Activated CD4-positive, alpha-beta T cell treated with anti-CD3 and anti-CD28 coated beads, Interleukin-2, Interleukin-6, amounts not matched to agents 100 ng/mL and 50 ng/mL, durations not matched to agents 16 hours and 8 hours (primary cell): ENCODE results near the gene TRAPPC12.

ENCODE experiments used
- DNase-seq: peaks from one replicate; pipeline ENCODE4 v3.0.0-alpha.2; 2020

Gene TRAPPC12

DNA sequence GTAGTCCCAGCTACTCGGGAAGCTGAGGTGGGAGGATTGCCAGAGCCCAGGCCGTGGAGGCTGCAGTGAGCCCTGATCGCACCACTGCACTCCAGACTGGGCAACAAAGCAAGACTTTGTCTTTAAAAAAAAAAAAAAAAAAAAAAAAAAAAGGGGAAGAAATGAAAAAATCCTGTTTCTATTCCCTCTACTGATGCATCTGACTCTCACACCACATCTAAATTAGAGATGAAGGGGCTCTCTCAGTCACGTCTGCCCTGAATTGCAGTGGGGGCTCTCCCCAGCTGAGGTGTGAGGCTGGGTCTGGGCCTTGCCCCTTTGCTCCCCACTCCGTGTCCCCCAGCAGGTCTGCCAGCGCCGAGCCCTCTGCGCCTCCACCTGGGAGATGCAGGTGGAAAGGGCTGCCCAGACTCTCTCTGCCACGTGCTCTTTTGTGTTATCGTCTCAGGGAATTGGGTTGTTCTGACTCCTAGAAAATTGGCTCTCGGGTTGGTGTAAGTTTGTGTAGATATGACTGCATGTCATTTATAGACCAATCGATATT is 30.2 kb downstream of the TRAPPC12 start:
- no peak for DNase-seq

- no peak for DNase-seq
Measured at GRCh38 chr2:3411103-3411502, 31.6 kb downstream of the TRAPPC12 start.

GRCh38 chr2:3413697-3414096 is 34.2 kb downstream of the TRAPPC12 start:
- no peak for DNase-seq

DNA sequence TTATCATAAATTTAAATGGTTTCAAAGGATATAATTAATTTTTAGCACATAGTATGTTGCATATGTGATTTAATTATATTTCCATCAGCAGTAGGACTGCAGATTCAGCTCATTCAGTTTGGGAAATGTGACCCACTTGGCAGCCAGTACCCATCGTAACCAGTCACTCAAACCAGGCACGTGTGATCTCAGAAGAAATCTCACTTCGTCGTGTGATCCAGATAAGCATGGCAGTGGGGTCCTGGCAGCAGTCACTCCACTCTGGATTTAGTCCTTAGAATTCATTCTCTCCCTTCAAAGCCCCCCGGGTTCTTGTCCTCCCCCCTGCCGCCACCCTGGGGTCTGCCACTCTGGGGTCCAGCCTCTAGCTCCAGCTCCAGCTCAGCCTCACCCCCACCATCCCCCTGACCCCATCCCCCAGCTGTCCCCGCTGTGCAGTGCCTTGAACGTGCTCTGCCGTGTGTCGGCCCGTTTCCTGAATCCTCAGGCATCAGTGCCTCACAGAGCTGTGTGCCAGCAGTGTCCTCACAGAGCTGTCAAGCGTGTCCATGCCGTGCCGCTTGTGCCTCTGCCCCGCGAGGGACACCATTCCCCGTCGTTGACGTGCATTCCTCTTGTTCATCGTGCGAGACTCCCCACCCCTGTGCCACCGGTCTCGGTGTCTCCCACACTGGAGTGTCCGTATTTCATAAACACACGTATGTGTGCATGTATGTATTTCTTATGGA is 34.8 kb downstream of the TRAPPC12 start:
- DNase-seq, result no peak

DNA sequence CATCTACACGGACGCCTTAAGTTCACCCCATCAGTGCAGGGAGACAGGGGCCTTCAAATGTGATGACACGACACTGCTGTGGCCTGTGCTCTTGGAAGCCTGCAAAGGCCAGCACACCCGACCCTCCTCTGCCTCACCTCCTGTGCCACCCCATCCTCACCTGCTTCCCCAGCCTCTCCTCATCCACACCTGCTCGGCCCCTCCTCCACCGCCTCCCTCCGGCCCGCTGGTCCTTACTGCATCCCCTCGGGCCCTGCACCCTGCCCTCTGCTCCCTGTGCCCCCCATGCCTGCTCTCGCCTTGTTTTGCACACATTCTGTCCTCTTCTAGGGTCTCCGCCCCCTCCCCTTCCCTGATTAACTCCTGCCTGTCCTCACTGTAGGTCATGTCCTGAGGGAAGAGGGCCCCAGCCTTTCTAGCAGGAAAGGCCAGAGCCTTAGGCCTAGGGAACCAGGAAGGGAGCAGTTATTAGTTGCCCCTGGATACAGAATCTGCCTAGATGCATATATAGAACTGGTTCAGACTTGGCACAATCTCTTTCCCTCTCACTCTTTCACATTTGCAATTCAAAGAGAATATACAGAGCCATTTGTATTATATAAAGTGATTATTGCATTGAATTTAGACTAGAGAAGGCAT is 39.4 kb downstream of the TRAPPC12 start:
- DNase-seq, result no peak

DNA sequence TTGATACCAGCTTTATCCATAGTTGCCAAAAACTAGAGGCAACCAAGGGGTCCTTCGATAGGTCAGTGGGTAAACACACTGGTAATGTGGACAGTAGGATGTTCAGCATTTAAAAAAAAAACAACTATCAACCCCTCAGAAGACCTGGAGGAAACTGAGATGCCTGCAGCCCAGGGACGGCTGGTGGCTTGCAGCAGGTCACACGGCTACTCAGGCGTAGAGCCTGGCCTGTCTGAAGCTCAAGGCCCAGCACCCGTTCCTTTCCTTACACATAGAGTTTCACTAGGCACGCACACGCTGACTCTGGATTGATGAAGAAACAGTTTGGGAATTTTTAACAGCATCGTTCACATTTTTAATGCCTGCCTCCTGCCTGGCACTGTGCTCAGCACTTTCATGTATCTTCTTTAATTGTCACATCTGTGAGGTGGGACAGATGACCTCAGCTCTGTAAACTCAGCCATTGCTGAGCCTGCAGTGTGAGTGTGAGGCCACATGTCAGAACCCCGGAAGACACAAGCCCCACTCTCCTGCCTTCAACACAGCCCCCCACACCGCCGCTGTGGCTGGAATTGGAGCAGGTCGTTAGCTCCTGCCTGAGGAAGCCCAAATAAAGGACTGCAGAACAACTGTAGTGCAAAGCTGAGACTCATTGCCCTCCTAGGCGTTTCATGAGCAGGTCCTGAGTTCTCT is 40.7 kb downstream of the TRAPPC12 start:
- no peak for DNase-seq

- no peak for DNase-seq
Measured at GRCh38 chr2:3420769-3421397, 41.4 kb downstream of the TRAPPC12 start.

GRCh38 chr2:3421580-3421979 is 42.1 kb downstream of the TRAPPC12 start:
- no peak for DNase-seq

GRCh38 chr2:3422161-3422779 is 42.8 kb downstream of the TRAPPC12 start:
- no peak for DNase-seq

DNA sequence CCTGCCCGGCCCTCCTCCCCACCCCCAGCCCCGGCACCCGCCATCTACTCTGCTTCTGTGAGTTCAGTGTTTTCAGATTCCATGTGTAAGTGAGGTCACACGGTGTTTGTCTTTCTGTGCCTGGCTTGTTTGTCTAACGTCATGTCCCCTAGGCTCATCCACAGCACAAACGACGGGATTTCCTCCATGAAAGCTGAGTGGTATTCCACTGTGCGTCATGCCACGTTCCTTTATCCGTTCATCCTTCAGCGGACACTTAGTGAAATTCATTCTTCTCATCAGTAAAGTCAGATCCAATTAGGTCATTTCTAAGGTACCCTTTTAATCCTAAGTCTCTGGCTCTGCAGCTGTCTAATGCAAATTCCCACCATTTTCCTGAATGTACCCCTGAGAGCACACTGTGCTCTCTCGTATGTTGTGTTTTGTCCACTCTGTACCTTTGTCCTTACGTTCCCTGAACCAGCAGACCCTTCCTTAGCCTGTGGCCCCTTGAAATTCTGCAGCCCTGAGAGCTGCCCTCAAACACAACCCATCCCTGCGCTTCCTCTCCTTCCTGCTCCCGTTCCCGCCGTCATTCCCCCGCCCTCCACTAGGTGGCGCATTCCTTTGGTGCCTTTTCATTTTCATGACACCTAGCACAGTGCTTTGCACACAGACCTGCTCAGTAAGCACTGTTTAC is 44.1 kb downstream of the TRAPPC12 start:
- peak; percentile 81 for DNase-seq

GRCh38 chr2:3424171-3424795 is 44.8 kb downstream of the TRAPPC12 start:
- DNase-seq, result no peak

GRCh38 chr2:3426615-3427014 is 47.1 kb downstream of the TRAPPC12 start:
- no peak for DNase-seq

- no peak for DNase-seq
Measured at GRCh38 chr2:3427272-3427671, 47.8 kb downstream of the TRAPPC12 start.

GRCh38 chr2:3428577-3428976 is 49.1 kb downstream of the TRAPPC12 start:
- no peak for DNase-seq

- DNase-seq, result no peak
Measured at GRCh38 chr2:3429066-3429610, 49.6 kb downstream of the TRAPPC12 start.

- no peak for DNase-seq
Measured at GRCh38 chr2:3430172-3430571, 50.7 kb downstream of the TRAPPC12 start.

DNA sequence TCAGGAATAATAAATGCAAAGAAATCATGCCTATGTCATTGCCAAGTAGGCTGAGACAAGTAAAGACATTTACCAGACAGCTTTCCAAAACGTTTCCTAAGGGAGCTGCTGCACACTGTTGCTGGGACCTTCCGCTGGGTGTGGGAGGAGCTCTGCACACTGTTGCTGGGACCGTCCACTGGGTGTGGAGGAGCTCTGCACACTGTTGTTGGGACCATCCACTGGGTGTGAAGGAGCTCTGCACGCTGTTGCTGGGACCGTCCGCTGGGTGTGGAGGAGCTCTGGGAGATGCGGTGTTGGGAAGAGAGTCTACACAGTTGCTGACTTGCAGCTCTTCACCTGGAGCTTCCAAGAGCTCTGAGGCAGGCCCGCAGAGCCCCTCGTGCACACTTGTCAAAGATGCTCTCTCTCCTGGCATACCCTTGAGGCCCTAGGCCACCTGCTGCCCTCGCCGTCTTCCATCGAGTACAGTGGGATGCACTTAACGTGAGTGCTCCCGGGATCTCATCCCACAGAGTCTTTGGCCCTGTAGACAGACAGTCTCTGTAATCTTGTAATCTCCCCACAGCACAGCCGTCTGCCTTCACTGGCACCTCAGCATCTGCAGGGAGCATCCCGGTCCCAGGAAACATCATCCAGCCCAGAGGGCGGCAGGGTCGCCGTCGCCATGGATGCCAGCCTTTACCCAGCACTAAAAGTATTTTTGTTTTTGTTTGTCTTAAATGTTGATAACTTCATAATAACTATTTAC is 51.4 kb downstream of the TRAPPC12 start:
- DNase-seq, result no peak

DNA sequence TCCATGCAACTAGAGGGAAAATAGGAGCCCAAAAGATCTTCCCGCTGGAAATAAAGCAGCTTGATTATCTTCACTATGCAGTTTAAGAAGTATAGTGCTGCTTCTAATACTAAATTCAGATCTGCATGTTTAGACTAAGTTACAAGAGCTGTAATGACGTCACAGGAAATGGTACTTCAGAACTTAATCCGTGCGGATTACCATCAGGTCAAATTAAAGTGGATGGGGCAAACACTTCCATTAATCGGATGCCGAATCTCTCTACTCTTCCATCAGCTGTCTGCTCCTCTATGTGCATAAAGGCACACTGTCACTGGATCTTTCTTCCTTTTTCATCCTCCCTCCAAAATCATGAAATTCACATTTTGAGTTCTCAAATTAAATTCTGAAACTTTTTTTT is 52.6 kb downstream of the TRAPPC12 start:
- no peak for DNase-seq

DNA sequence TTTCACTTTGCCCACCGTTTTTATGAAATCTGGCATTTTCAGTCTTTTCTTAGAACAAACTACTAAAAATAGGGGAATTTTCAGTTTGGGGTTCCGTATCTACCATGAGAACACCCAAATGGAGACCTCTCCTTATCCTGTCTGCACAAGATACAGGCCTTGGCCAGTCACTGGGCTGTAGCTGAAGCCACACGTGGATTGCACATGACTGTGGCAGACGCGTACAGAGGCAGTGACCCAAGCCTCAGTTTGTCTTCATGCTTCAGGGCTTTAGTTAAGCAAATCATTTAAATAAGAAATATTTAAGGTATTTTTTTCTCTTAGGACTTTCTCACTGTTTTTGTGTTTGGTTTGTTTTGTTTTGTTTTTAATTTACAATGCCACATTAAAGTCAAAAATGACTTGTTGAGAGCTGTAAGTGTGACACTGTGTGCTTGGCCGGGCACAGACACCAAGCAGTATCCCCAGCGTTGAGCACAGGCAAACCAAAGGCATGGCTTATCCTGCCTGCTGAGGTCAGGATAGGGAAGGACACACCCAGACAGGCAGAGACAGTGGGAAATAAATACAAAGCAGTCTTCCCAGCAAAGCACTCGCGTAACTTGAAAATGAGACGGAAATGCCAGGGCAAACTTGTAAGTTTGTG is 53.3 kb downstream of the TRAPPC12 start:
- no peak for DNase-seq

DNA sequence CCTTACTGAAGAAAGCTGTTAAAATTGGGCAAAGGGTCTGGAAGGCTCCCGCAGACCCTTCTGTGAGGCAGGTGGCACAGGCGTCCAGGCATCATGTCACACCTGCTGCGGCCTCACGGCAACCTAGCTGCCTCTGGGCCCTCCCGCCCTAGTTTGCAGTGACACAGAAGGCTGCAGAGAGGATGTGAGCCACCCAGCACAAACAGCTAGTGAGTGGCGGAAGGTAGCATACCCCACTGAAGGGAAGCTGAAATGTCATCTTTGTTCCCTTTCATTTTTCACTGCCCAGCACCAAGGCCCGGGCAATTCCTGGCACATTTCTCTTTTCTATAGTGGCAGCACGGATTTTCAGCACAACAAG is 53.8 kb downstream of the TRAPPC12 start:
- no peak for DNase-seq
